Measurements from ENCODE around the gene ACP7.
"Not testable (repeated sequence)": the region's sequence is repeated elsewhere in the genome, so short reads cannot be mapped to it uniquely, and the experiment has no call there.

ACP7 gene

DNA sequence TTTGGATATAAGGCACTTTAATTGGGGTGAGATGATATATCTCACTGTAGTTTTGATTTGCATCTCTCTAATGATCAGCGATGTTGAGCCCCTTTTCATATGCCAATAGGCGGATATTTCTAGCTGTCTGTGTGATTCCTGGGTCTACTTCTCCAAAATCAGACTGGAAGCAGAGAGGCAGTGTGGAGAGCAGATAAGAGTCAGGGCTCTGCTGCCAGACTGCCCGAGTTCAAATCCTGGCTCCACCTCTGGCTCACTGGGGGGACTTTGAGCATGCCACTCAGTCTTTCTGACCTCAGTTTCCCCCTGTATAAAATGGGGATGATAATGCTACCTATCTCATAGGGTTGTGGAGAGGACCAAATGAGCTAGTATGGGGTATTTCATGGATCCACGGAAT, 24.0 kb upstream of the ACP7 start:
- TF ChIP-seq, protein P1, sequence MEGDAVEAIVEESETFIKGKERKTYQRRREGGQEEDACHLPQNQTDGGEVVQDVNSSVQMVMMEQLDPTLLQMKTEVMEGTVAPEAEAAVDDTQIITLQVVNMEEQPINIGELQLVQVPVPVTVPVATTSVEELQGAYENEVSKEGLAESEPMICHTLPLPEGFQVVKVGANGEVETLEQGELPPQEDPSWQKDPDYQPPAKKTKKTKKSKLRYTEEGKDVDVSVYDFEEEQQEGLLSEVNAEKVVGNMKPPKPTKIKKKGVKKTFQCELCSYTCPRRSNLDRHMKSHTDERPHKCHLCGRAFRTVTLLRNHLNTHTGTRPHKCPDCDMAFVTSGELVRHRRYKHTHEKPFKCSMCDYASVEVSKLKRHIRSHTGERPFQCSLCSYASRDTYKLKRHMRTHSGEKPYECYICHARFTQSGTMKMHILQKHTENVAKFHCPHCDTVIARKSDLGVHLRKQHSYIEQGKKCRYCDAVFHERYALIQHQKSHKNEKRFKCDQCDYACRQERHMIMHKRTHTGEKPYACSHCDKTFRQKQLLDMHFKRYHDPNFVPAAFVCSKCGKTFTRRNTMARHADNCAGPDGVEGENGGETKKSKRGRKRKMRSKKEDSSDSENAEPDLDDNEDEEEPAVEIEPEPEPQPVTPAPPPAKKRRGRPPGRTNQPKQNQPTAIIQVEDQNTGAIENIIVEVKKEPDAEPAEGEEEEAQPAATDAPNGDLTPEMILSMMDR (IDR thresholded peaks at IDR 0.05; ENCODE audit: borderline replicate concordance, insufficient read depth, low read depth, low read length): no peak
- H3K4me3 ChIP-seq (ENCODE audit: low read depth, low read length): no peak overlapping the region

DNA sequence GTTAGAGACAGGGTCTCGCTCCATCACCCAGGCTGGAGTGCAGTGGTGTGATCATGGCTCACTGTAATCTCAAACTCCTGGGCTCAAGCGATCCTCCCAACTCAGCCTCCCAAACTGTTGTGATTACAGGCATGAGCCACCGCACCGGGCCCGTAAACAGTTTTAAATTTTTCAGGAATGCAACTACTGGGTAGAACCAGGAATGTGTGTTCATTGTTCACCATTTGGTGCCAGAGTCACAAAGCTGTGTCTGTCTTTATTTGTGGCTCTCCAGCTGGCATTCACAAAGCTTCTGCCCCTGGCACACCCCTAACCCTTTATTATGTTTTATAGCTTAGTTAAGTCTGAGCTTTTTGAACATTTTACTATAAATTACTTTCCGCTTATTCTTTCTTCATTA, 19.8 kb upstream of the ACP7 start:
- no peak overlapping the region for H3K4me3 ChIP-seq (ENCODE audit: low read depth, low read length)
- TF ChIP-seq, protein P1 (IDR thresholded peaks at IDR 0.05; ENCODE audit: borderline replicate concordance, insufficient read depth, low read depth, low read length): no peak

DNA sequence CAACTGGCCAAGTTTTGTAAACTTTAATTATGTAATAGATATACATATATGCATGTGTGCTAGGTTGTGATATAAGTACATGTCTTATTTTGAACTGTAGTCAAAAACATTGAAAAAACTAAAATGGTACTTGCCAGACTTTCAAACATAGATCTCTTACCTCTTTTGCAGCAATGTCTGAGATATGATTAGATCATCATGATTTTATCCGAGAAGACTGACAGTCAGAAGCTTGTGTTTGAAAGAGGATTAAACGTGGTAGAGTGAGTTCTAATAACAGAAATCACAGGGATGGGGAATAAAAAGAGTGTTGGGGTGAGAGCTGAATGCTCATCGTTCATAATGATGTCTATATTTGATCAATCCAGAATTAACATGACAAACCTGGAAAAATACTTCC, 18.2 kb upstream of the ACP7 start:
- H3K4me3 ChIP-seq (ENCODE audit: low read depth, low read length): no peak overlapping the region
- TF ChIP-seq, protein P1 (IDR thresholded peaks at IDR 0.05; ENCODE audit: borderline replicate concordance, insufficient read depth, low read depth, low read length): no peak

DNA sequence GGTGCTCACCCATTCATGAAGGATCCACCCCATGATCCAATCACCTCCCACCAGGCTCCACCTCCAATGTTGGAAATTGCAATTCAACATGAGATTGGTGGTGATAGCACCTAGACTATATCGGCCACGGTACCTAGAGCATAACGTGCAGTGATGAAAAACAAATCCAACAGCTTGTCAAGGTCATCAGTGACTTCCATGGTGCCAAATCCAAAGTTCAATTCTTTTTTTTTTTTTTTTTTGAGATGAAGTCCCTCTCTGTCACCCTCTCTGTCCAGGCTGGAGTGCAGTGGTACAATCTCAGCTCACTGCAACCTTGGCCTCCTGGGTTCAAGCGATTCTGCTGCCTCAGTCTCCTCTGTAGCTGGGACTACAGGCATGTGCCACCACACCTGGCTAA, 17.1 kb upstream of the ACP7 start:
- TF ChIP-seq, protein P1 (IDR thresholded peaks at IDR 0.05; ENCODE audit: borderline replicate concordance, insufficient read depth, low read depth, low read length): no peak
- H3K4me3 ChIP-seq (ENCODE audit: low read depth, low read length): no peak overlapping the region

DNA sequence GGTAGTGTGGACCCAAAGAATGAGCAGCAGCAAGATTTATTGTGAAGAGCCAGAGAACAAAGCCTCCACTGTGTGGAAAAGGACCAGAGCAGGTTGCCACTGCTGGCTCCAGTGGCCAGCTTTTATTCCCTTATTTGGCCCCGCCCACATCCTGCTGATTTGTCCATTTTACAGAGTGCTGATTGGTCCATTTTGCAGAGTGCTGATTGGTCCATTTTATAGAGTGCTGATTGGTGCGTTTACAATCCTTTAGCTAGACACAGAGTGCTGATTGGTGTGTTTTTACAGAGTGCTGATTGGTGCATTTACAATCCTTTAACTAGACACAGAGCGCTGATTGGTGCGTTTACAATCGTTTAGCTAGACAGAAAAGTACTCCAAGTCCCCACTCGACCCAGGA, 15.9 kb upstream of the ACP7 start:
- H3K4me3 ChIP-seq (ENCODE audit: low read depth, low read length): not testable (repeated sequence)

DNA sequence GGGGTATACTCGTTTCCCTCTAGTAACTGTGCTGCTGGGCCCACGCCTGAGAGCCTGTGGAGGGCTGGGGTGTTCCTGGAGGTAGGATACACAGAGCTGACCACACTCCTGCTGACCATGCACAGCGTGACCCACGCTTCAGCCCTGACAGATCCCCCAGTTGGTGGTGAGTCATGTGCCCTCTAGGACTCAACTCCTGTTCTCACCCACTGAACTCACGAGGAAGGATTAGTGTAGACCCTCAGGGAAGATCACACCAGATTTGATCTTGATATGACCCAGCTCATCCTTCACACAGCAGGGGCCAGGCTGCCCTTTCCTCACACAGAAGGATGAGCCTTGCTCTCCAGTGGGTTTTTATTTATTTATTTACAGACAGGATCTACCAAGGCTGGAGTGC, 13.3 kb upstream of the ACP7 start:
- H3K4me3 ChIP-seq (ENCODE audit: low read depth, low read length): no peak overlapping the region
- TF ChIP-seq, protein P1 (IDR thresholded peaks at IDR 0.05; ENCODE audit: borderline replicate concordance, insufficient read depth, low read depth, low read length): no peak

DNA sequence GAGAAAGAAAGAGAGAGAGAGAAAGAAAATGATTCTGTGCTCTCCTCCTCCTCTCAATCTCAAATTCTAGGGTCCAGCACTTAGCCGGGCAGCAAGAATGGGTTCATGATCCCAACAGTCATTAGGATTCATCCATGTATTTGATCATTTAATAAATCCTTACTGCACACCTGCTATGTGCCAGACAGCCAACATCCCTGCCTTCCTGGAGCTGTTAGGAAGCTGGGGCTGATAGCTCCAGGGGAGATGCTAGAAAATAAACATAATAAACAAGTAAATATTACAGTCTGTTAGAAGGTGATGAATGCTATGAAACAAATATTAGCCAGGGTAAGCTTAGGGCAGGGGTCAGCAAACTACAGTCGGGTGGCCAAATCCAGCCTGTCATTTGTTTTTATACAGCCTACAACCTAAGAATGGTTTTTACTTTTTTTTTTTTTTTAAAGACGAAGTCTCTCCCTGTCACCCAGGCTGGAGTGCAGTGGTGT, 9.9 kb upstream of the ACP7 start:
- TF ChIP-seq, protein P1 (IDR thresholded peaks at IDR 0.05; ENCODE audit: borderline replicate concordance, insufficient read depth, low read depth, low read length): no peak
- no peak overlapping the region for H3K4me3 ChIP-seq (ENCODE audit: low read depth, low read length)

DNA sequence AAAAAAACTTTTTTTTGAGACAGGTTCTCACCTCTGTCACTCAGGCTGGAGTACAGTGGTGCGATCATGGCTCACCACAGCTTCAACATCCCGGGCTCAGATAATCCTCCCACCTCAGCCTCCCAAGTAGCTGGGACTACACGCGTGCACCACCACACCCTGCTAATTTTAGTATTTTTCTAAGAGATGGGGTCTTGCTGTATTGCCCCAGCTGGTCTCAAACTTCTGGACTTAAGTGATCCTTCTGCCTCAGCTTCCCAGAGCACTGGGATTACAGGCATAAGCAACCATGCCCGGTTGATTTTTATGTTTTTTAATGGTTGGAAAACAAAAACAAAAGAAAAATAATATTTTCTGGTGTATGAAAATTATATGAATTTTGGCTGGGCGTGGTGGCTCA, 9.2 kb upstream of the ACP7 start:
- TF ChIP-seq, protein P1 (IDR thresholded peaks at IDR 0.05; ENCODE audit: borderline replicate concordance, insufficient read depth, low read depth, low read length): no peak
- no peak overlapping the region for H3K4me3 ChIP-seq (ENCODE audit: low read depth, low read length)
